GDM1 (cell line): ENCODE results near the gene SUCLG2.
A peak's percentile ranks its signal among the peaks of the same experiment; 100 is the strongest.

Source experiments
- DNase-seq: peaks from one replicate; lab custom pipeline; 2025; lab: John Stamatoyannopoulos, UW

The SUCLG2 gene

GRCh38 chr3:67458408-67458807 is 196.0 kb downstream of the SUCLG2 start:
- DNase-seq: no peak

- DNase-seq: no peak
These were observed 200.8 kb downstream of the SUCLG2 start for GRCh38 chr3:67453628-67454027.

DNA sequence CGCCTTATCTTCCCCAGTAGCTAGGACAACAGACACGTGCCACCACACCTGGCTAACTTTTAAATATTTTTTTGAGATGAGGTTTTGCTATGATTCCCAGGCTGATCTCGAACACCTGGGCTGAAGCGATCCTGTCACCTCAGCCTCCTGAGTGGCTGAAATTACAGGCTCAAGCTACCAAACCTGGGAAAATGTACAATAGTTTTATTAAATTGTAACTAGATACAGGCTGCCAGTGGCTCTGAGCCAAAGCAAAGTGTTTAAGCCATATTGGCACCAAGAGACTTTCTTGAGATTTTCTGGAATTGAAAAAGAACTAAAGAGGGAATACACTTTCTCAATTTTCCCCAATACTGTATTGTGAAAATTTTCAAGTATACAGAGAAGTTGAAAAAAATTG is 204.3 kb downstream of the SUCLG2 start:
- no peak for DNase-seq

DNA sequence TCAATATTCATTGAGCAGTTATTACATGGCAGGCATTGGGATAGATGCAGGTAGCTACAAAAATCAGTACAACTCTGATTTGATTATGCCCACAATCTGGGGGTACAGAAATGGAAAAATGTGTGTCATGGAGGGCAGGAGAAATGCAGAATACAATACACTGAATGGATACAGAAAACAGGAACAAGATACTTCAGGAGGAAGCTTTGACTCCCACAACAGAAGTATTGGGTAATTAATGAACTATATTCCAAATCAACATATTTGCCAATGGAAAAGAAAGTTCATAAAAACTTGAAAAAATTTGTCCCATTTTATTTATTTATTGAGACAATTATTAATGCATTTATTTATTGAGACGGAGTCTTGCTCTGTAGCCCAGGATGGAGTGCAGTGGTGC is 207.0 kb downstream of the SUCLG2 start:
- no peak for DNase-seq

DNA sequence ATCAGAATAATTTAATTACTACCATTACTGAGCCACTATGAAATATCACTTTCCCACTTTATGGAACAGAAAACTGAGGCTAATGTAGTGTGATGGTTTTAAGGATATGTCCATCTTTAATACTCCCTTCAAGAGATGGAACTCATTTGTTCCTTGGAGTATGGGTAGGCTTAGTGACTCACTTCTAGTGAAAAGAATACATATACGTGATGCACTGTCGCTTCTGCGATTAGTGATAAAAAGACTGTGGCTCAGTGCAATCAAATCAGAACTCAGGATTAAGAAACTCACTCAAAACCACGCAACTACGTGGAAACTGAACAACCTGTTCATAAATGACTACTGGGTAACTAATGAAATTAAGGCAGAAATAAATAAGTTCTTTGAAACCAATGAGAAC is 216.6 kb downstream of the SUCLG2 start:
- no peak for DNase-seq

DNA sequence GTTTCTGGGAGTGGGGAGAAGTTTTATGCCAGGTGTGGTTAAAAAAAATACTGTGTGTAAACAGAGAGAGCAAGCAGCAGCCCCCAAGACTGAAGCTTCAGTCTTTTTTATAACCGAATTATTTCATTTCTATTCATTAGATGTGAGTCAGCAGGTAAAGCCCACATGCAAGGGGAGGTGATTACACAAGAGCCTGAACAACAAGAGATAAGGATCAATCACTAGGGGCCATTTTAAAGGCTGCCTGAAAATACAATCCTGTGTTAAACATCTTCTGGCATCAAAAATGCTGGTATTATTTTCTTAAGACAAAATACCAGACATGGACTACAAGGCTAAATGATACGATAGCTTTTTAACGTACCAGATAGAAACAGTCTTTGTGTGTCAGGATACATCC is 217.3 kb downstream of the SUCLG2 start:
- no peak for DNase-seq

DNA sequence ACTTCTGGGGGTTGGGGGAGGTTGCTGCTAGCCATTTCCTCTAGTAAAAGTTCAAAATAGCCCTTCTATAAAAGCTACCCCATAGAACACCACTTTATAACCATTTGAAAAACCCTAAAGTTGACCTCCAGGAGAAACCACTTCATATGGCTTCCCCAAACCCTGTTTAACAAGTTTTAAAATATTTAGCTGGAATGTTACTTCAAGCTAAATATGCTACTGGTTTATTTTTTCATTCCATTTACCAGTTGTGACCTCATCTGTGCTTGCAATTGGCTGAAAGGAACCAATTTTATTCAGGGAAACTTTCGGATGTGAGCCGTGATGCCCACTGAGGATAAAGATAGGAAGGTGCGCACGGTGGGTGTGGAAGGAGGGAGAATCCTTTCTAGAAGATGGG is 221.3 kb downstream of the SUCLG2 start:
- no peak for DNase-seq

GRCh38 chr3:67431887-67432286 is 222.5 kb downstream of the SUCLG2 start:
- DNase-seq: no peak

DNA sequence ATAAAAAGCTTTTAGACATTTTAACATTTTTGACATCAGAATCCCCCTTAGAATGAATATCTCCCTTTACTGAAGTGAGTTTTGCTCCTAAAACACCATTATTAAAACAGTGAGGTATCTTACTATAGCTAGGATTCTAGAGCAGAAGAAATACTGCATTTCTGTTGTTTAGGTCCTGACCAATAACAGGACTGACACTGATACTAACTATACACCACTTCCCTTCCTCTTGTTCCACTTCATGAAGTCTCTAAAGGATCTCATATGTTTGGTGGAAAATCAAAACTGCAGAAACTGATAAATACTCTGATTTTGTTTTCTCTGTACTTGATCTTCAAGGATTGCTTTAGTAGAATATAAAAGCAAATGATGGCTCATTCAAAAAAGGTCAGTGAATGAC is 230.7 kb downstream of the SUCLG2 start:
- no peak for DNase-seq

DNA sequence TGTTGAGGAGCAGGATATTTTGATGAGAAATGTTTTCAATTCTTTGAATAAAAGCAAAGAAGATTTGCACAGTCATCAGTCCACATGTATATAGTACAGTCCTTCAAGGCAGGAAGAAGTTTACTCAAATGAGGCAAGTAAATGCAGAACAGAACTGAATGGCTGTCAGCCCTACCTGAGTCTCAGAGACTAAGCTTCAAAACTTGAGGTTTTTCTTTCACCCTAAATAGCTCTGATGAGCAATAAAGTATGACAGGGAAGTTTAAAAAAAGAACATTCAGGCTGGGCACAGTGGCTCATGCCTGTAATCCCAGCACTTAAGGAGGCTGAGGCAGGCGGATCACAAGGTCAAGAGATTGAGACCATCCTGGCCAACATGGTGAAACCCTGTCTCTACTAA is 232.5 kb downstream of the SUCLG2 start:
- no peak for DNase-seq

DNA sequence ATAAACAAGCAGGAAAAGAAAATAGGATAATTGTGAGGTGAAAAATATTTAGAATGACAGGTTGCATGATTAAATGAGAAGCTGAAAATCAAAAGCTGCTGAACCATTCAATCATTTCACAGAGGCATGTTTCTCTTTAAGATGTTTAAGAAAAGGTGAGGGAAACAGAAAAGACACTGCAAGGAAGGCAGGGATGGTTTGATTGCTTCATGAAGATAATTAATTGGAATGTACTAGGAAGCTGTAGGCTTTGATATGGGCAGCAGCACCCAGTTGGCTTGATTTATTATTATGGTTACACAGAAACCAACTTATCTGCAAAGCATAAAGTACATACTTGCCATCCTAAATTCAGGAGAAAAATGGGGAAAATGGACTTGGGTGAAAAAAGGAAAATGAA is 234.6 kb downstream of the SUCLG2 start:
- DNase-seq: no peak

DNA sequence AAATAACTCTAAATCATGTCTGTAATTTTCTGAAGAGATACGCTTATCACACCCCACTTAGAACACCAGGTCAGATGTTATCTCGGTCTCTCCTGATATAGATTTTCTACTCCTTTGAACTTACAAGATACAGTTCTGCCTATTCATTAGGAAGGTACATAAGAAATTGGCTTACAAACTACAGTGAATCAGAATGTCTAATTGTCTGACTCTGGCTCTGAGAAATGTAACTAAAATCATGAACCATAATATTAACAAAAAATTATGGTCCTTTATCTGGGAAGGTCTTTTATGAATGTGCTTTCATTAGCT is 235.2 kb downstream of the SUCLG2 start:
- no peak for DNase-seq

- DNase-seq: no peak
These were observed 235.8 kb downstream of the SUCLG2 start for GRCh38 chr3:67418426-67419217.

GRCh38 chr3:67416703-67417102 is 237.7 kb downstream of the SUCLG2 start:
- no peak for DNase-seq

GRCh38 chr3:67415511-67415910 is 238.9 kb downstream of the SUCLG2 start:
- no peak for DNase-seq

DNA sequence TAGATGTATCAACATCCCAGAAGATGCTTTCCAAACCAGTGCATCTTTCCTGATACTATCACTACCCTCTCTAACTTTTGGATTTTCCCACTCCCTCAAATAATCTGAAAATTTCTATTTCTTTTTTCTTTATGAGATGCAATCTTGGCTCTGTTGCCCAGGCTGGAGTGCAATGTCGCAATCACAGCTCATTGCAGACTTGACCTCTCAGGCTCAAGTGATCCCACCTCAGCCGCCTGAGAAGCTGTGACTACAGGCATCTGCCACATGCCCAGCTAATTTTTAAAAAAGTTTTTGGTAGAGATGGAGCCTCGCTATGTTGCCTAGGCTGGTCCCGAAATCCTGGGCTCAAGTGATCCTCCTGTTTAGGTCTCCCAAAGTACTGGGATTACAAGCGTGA is 239.7 kb downstream of the SUCLG2 start:
- DNase-seq: no peak

- no peak for DNase-seq
These were observed 249.2 kb downstream of the SUCLG2 start for GRCh38 chr3:67405193-67405592.

DNA sequence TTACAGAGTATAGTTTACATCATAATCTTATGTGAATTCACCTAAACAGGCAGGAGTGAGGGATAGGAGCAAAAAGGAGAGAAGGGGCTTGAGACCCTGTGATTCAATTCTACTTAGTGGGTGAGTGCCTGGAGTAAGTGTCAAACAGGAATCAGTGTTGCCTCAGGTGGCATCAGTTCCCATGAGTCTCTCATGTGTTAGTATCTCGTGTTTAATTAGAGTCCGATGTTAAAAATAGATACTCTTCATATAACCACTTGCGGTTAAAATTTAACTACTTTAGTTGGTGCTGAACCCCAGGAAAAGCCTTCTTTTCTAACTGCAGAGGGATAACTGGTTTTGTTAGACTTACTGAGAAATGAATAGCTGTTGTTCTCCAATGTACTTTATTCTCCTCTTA is 251.5 kb downstream of the SUCLG2 start:
- no peak for DNase-seq

GRCh38 chr3:67401921-67402320 is 252.5 kb downstream of the SUCLG2 start:
- no peak for DNase-seq

DNA sequence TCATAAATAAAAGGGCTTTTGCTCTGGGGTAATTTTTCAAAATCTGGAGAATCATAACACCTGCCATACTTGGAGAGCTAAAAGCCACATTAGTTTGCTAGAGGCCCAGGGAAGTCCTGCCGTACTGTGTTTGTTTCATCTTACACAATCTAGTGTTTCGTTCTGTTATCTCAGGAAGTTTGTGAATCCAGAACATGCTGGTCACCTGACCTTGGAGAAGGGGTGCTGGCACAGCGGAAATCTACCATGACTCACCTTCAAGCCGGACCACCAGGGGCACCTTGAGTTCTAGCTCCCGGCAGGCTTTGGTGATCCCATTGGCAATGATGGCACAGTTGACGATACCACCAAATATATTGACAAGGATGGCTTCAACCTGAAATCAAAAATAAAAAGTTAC is 253.9 kb downstream of the SUCLG2 start:
- no peak for DNase-seq

DNA sequence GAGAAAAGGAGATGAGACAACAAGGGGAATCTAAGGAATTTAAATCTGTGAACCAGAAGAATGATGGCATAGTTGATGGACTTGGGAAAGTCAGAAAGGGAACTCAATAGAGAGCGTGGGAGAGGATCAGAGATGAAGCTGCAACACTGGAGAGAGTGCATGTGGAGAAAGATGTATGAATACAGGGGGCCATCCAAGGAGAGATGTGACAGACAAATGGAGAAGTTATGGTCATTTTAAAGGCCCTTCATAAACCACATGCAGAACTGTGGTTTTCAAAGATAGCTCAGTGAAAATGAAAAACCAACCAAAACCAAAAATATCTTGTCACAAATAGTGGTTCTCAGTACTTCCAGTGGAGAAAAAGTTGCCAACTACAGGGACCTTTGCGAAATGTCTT is 265.2 kb downstream of the SUCLG2 start:
- peak; percentile 0 for DNase-seq

DNA sequence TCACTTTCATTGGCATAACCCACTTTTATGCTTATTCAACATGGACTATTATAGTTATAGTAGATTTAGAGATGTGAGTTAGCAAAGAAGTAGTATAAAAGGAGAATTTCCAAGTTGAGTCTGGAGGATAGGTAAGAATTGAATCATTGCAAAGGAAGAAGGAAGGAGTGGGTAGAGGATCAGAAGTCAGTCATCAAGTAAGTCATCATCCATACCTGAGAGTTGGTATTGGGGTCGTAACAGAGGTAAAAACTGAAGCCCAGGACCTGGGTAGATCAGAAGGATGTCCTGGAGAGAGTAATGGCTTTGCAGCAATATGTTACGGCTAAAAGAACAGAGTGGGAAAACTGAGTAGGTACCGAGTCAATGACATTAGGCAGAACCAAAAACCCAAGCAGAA is 265.7 kb downstream of the SUCLG2 start:
- no peak for DNase-seq

DNA sequence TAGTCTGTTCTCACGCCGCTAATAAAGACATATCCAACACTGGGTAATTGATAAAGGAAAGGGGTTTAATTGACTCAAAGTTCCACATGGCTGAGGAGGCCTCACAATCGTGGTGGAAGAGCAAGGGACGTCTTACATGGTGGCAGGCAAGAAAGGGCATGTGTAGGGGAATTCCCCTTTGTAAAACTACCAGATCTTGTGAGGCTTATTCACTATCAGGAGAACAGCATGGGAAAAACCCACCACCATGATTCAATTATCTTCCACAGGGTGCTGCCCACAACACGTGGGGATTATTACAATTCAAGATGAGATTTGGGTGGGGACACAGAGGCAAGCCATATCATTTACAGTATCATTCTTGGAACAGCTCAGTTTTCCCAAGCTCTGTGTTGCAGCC is 268.0 kb downstream of the SUCLG2 start:
- no peak for DNase-seq

DNA sequence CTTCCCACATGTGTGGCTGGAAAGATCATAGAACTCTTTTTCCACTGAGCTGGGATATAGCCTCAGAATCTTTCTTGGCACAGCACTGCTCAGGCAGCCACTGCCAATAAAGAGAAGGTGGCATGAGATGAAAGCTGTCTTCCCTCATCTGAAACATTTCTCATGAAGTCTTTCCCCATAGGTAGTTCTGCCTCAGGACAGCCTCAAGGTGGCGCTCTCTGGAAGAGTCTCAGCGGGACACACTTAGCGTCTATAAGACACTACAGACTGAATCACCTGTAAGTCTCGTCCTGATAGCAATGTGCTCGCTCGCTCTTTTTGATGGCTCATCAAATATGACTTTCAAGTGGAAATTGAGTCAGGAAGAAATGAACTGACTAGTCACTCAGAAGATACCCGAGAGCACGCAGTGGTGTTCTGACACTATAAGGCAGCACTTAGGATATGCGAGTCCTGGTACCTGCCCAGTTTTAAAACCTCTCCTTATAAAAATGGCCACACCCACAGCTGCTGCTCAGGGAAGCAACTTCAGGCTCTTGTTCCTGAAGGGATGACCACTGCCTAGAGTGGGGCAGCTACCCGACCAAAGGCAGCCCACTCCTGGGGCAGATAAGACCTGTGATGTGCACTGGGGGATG is 269.5 kb downstream of the SUCLG2 start:
- DNase-seq: peak; percentile 13
